SK-N-SH (cell line): ENCODE data around the gene ABHD6. TPM values are rescaled to one million over a fixed set of nuclear protein-coding genes. Genes with fewer than 3 reads are reported as not detected.

Experiments
- CTCF ChIA-PET: fragments of 300-600, 350-600 bp; formaldehyde crosslinking; extraction: SDS; loops from one replicate; lab custom pipeline; 2021; lab: Yijun Ruan, JAX
- POLR2A ChIA-PET: fragments of 350-600 bp; sonication (Branson Sonifier 250); formaldehyde crosslinking; extraction: SDS; loops from one replicate; lab custom pipeline; 2020; ENCODE audit warnings: antibody characterized with exemption, inconsistent platforms; lab: Yijun Ruan, JAX
- DNase-seq: peaks from one replicate; pipeline ENCODE4 v3.0.0; 2012
- H2AFZ ChIP-seq: fragments of 200-600 bp; sonication (generic); 2 replicates; pipeline ENCODE4 v1.8.1; 2016; ENCODE audit warnings: antibody characterized with exemption, mild to moderate bottlenecking, low read depth
- H3F3A ChIP-seq: fragments of 200-600 bp; sonication (generic); replicated peaks from 2 replicates; pipeline ENCODE3; 2016; ENCODE audit warnings: antibody characterized with exemption, mild to moderate bottlenecking; ENCODE audit not compliant: insufficient read depth
- H3K27ac ChIP-seq, 2 experiments: fragments of 200-500 bp in 1 of 2; fragments of 200-600 bp in 1 of 2; sonication (Bioruptor generic) in 1 of 2; sonication (generic), shearing (Covaris generic) in 1 of 2; 2 replicates each; pipeline versions ENCODE4 v1.5.1 to v1.6.1; 2014 to 2016; ENCODE audit warnings: low read depth in 2 of 2, inconsistent platforms in 1 of 2, low read length in 1 of 2, mild to moderate bottlenecking in 1 of 2, mixed read lengths in 1 of 2
- H3K27me3 ChIP-seq: fragments of 200-600 bp; sonication (generic), shearing (Covaris generic); 2 replicates; pipeline ENCODE4 v1.6.1; 2016; ENCODE audit warnings: mixed run types; ENCODE audit not compliant: insufficient read depth
- H3K36me3 ChIP-seq, 2 experiments: fragments of 200-500 bp in 1 of 2; fragments of 200-600 bp in 1 of 2; sonication (Bioruptor generic) in 1 of 2; sonication (generic) in 1 of 2; replicated peaks in 1 of 2; 2 replicates each; pipeline versions ENCODE3 to v1.5.1; 2014 to 2016; ENCODE audit warnings: low read length in 1 of 2, mild to moderate bottlenecking in 1 of 2; ENCODE audit not compliant: insufficient read depth in 2 of 2, control insufficient read depth in 1 of 2
- H3K4me1 ChIP-seq, 2 experiments: fragments of 200-500 bp in 1 of 2; fragments of 200-600 bp in 1 of 2; sonication (Bioruptor generic) in 1 of 2; sonication (generic), shearing (Covaris generic) in 1 of 2; 2 replicates each; pipeline versions ENCODE4 v1.5.1 to v1.6.1; 2014 to 2016; ENCODE audit warnings: low read depth in 1 of 2, low read length in 1 of 2, mixed run types in 1 of 2; ENCODE audit not compliant: insufficient read depth in 2 of 2, control insufficient read depth in 1 of 2
- H3K4me2 ChIP-seq: fragments of 200-600 bp; sonication (generic), shearing (Covaris generic); 2 replicates; pipeline ENCODE4 v1.6.1; 2017; ENCODE audit warnings: mixed run types
- H3K4me3 ChIP-seq, 2 experiments: fragments of 200-500 bp in 1 of 2; fragments of 200-600 bp in 1 of 2; sonication (Bioruptor generic) in 1 of 2; sonication (generic), shearing (Covaris generic) in 1 of 2; 2 replicates each; pipeline versions ENCODE4 v1.5.1 to v1.8.1; 2014 to 2016; ENCODE audit warnings: low read depth in 2 of 2, inconsistent platforms in 1 of 2, low read length in 1 of 2, mild to moderate bottlenecking in 1 of 2, mixed read lengths in 1 of 2, moderate library complexity in 1 of 2
- H3K79me2 ChIP-seq: fragments of 200-600 bp; sonication (generic); 2 replicates; pipeline ENCODE4 v1.8.1; 2017; ENCODE audit warnings: mild to moderate bottlenecking; ENCODE audit not compliant: insufficient read depth
- H3K9ac ChIP-seq: fragments of 200-600 bp; sonication (generic); 2 replicates; pipeline ENCODE4 v1.6.1; 2017; ENCODE audit warnings: mixed run types
- H3K9me2 ChIP-seq: fragments of 200-600 bp; sonication (generic); 2 replicates; pipeline ENCODE4 v1.6.1; 2017; ENCODE audit warnings: mixed run types
- H3K9me3 ChIP-seq: fragments of 200-600 bp; sonication (generic); 2 replicates; pipeline ENCODE4 v1.6.1; 2017; ENCODE audit warnings: mixed run types, mild to moderate bottlenecking, moderate library complexity
- H4K20me1 ChIP-seq: fragments of 200-600 bp; sonication (generic); 2 replicates; pipeline ENCODE4 v1.6.1; 2017; ENCODE audit warnings: mild to moderate bottlenecking, mixed run types; ENCODE audit not compliant: insufficient read depth
- CHD2 ChIP-seq: fragments of 150-350 bp; IDR thresholded peaks from 2 replicates; pipeline ENCODE4 v1.6.1; 2018; ENCODE audit warnings: low read length; ENCODE audit not compliant: partially characterized antibody
- ELF1 ChIP-seq: IDR thresholded peaks from 2 replicates; pipeline ENCODE4 v1.4.0; 2012
- EP300 ChIP-seq, 2 experiments: IDR thresholded peaks; 2 replicates each; pipeline versions ENCODE4 v1.4.0 to v1.6.1; 2012; ENCODE audit warnings: borderline replicate concordance in 1 of 2, low read depth in 1 of 2, low read length in 1 of 2
- FOSL2 ChIP-seq: IDR thresholded peaks from 2 replicates; pipeline ENCODE4 v1.4.0; 2012; ENCODE audit warnings: low read depth, mild to moderate bottlenecking, moderate library complexity, borderline replicate concordance
- FOXJ3 ChIP-seq: sonication (generic); formaldehyde crosslinking; IDR thresholded peaks from 2 replicates; pipeline ENCODE4 v1.5.1; 2020; ENCODE audit warnings: mild to moderate bottlenecking, missing genetic modification reagents
- GATA2 ChIP-seq: sonication (generic); formaldehyde crosslinking; IDR thresholded peaks from 2 replicates; pipeline ENCODE4 v1.5.0; 2020; ENCODE audit warnings: mild to moderate bottlenecking, missing genetic modification reagents
- MXI1 ChIP-seq: IDR thresholded peaks from 2 replicates; pipeline ENCODE4 v1.6.1; 2012; ENCODE audit warnings: mild to moderate bottlenecking, low read depth, low read length, improper control_type of control experiment
- RAD21 ChIP-seq: IDR thresholded peaks from 2 replicates; pipeline ENCODE4 v1.6.1; 2012; ENCODE audit warnings: mild to moderate bottlenecking, low read length
- RFX5 ChIP-seq: IDR thresholded peaks from 2 replicates; pipeline ENCODE4 v1.6.1; 2012; ENCODE audit warnings: mild to moderate bottlenecking, improper control_type of control experiment, low read length
- SIN3A ChIP-seq: IDR thresholded peaks from 2 replicates; pipeline ENCODE4 v1.6.1; 2012; ENCODE audit warnings: low read depth, mild to moderate bottlenecking, low read length, moderate library complexity, borderline replicate concordance
- SMC3 ChIP-seq: IDR thresholded peaks from 2 replicates; pipeline ENCODE4 v1.6.1; 2012; ENCODE audit warnings: low read depth, low read length, improper control_type of control experiment
- TAF1 ChIP-seq: IDR thresholded peaks from 2 replicates; pipeline ENCODE4 v1.6.1; 2012; ENCODE audit warnings: low read depth, mild to moderate bottlenecking, low read length, moderate library complexity, borderline replicate concordance
- WGBS: methylation state at CpG from one replicate; pipeline ENCODE4 v1.1.6; 2017; ENCODE audit warnings: low lambda C conversion rate; 5-methylcytosine and 5-hydroxymethylcytosine counted together
- polyA plus RNA-seq, 3 experiments: library from polyadenylated mRNA; depleted of rRNA; stranded (reverse); fragments of >200 nt; gene quantifications; 2 replicates each; pipeline ENCODE4 v1.2.3, GENCODE V29; 2012
- TF ChIP-seq, protein P1 (sequence below): IDR thresholded peaks from 2 replicates; pipeline ENCODE4; 2012
- TF ChIP-seq, protein P2 (sequence below): IDR thresholded peaks from 2 replicates; pipeline ENCODE4 v1.4.0; 2012; ENCODE audit warnings: low read depth, borderline replicate concordance
- TF ChIP-seq, protein P3 (sequence below): IDR thresholded peaks from 2 replicates; pipeline ENCODE4 v1.4.0; 2012; ENCODE audit warnings: low read depth
- TF ChIP-seq, protein P4 (sequence below): IDR thresholded peaks from 2 replicates; pipeline ENCODE4 v1.4.0; 2012; ENCODE audit warnings: low read depth, borderline replicate concordance
- TF ChIP-seq, protein P5 (sequence below): IDR thresholded peaks from 2 replicates; pipeline ENCODE4 v1.6.1; 2012; ENCODE audit warnings: mild to moderate bottlenecking, low read depth, low read length, moderate library complexity
- TF ChIP-seq, protein P6 (sequence below): fragments of 200-600 bp; sonication (generic); IDR thresholded peaks from 2 replicates; pipeline ENCODE4 v1.6.1; 2017; ENCODE audit warnings: antibody characterized with exemption, mild to moderate bottlenecking, moderate library complexity

The ABHD6 gene
- polyA plus RNA-seq, 1 of the 3 experiments (the other 2 are of a cell fraction) = 10.7 TPM

DNA sequence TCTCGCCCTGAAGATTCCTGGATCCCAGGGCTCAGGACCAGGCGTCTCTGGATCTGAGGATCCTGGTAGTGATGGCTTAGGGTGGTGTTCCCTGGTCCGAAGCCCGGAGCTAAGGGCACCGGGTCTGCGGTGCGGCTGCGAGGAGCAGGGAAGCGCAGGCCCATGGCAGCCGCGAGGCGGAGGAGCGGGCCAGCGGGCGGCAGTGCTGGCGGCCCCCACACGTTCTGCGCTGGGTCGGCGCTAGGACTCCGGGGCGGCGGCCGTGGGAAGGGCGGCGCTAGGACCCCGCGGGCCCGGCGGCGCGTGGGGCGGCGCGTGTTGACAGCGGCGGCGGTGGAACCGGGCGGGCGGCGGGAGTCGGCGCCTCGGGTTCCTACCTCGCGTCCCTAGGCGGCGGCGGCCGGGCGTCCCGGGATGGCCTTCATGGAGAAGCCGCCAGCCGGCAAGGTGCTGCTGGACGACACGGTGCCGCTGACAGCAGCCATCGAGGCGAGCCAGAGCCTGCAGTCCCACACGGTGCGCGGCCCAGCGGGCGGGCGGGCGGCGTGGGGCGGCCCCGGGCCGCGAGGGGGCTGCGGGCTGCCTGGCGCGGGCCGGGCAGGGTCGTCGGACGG, 95.1 kb downstream of the ABHD6 start, which contains the start of gene PXK:
TSS of gene PXK (plus strand) at position 318 of the 614 bp plus-strand sequence. CDS start at position 415, 97 bp downstream.
- Histone ChIP-seq H3K9me2 (no peaks in the 10 kb centered on the region), H3K4me2 (peak within 1 kb of the TSS; percentile 92), H2AFZ (peak within 1 kb of the TSS; percentile 82; the same call in 1 of the 2 replicates), H3K27ac (peak within 1 kb of the TSS; percentile 7 to 88; a peak in 2 of 4 replicates), H3K4me1 (peaks cover 4 to 11% of the 10 kb centered on the region in 2 experiments; a peak in 3 of 4 replicates), H3K4me3 (peak within 1 kb of the TSS; percentile 67 to 83), H3K9me3 (no peaks in the 10 kb centered on the region), H3F3A (peaks cover 20% of the 10 kb centered on the region), H3K79me2 (peaks cover 27% of the 10 kb centered on the region; the same call in 1 of the 2 replicates), H3K9ac (peak within 1 kb of the TSS; percentile 55), H4K20me1 (no peaks in the 10 kb centered on the region), H3K36me3 (no peaks in the 10 kb centered on the region), H3K27me3 (no peaks in the 10 kb centered on the region)
- no peak for TF ChIP-seq RFX5
- TF ChIP-seq, protein P1, sequence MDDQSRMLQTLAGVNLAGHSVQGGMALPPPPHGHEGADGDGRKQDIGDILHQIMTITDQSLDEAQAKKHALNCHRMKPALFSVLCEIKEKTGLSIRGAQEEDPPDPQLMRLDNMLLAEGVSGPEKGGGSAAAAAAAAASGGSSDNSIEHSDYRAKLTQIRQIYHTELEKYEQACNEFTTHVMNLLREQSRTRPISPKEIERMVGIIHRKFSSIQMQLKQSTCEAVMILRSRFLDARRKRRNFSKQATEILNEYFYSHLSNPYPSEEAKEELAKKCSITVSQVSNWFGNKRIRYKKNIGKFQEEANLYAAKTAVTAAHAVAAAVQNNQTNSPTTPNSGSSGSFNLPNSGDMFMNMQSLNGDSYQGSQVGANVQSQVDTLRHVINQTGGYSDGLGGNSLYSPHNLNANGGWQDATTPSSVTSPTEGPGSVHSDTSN = peak; percentile 65
- peak in 1 of 2 experiments; percentile 37; a peak in 1 of 4 replicates for TF ChIP-seq EP300 (IDR thresholded peaks at IDR 0.05; ENCODE audit: borderline replicate concordance in 1 of 2, low read depth in 1 of 2, low read length in 1 of 2)
- TF ChIP-seq MXI1 = peak; percentile 95
- TF ChIP-seq TAF1 = peak; percentile 70; the same call in 1 of the 2 replicates
- peak; percentile 78; the same call in 1 of the 2 replicates for TF ChIP-seq SIN3A
- peak; percentile 33; the same call in 1 of the 2 replicates for TF ChIP-seq RAD21
- TF ChIP-seq, protein P2, sequence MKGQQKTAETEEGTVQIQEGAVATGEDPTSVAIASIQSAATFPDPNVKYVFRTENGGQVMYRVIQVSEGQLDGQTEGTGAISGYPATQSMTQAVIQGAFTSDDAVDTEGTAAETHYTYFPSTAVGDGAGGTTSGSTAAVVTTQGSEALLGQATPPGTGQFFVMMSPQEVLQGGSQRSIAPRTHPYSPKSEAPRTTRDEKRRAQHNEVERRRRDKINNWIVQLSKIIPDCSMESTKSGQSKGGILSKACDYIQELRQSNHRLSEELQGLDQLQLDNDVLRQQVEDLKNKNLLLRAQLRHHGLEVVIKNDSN = no peak
- TF ChIP-seq CHD2 = peak; percentile 27
- TF ChIP-seq GATA2 (CRISPR knock-in tag) = no peak
- TF ChIP-seq, protein P3, sequence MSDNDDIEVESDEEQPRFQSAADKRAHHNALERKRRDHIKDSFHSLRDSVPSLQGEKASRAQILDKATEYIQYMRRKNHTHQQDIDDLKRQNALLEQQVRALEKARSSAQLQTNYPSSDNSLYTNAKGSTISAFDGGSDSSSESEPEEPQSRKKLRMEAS = peak; percentile 88
- TF ChIP-seq ELF1 = no peak
- TF ChIP-seq SMC3 = peak; percentile 22; the same call in 1 of the 2 replicates
- TF ChIP-seq, protein P4, sequence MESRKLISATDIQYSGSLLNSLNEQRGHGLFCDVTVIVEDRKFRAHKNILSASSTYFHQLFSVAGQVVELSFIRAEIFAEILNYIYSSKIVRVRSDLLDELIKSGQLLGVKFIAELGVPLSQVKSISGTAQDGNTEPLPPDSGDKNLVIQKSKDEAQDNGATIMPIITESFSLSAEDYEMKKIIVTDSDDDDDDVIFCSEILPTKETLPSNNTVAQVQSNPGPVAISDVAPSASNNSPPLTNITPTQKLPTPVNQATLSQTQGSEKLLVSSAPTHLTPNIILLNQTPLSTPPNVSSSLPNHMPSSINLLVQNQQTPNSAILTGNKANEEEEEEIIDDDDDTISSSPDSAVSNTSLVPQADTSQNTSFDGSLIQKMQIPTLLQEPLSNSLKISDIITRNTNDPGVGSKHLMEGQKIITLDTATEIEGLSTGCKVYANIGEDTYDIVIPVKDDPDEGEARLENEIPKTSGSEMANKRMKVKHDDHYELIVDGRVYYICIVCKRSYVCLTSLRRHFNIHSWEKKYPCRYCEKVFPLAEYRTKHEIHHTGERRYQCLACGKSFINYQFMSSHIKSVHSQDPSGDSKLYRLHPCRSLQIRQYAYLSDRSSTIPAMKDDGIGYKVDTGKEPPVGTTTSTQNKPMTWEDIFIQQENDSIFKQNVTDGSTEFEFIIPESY = no peak
- no peak for TF ChIP-seq FOSL2
- TF ChIP-seq, protein P5, sequence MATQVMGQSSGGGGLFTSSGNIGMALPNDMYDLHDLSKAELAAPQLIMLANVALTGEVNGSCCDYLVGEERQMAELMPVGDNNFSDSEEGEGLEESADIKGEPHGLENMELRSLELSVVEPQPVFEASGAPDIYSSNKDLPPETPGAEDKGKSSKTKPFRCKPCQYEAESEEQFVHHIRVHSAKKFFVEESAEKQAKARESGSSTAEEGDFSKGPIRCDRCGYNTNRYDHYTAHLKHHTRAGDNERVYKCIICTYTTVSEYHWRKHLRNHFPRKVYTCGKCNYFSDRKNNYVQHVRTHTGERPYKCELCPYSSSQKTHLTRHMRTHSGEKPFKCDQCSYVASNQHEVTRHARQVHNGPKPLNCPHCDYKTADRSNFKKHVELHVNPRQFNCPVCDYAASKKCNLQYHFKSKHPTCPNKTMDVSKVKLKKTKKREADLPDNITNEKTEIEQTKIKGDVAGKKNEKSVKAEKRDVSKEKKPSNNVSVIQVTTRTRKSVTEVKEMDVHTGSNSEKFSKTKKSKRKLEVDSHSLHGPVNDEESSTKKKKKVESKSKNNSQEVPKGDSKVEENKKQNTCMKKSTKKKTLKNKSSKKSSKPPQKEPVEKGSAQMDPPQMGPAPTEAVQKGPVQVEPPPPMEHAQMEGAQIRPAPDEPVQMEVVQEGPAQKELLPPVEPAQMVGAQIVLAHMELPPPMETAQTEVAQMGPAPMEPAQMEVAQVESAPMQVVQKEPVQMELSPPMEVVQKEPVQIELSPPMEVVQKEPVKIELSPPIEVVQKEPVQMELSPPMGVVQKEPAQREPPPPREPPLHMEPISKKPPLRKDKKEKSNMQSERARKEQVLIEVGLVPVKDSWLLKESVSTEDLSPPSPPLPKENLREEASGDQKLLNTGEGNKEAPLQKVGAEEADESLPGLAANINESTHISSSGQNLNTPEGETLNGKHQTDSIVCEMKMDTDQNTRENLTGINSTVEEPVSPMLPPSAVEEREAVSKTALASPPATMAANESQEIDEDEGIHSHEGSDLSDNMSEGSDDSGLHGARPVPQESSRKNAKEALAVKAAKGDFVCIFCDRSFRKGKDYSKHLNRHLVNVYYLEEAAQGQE = no peak
- TF ChIP-seq, protein P6, sequence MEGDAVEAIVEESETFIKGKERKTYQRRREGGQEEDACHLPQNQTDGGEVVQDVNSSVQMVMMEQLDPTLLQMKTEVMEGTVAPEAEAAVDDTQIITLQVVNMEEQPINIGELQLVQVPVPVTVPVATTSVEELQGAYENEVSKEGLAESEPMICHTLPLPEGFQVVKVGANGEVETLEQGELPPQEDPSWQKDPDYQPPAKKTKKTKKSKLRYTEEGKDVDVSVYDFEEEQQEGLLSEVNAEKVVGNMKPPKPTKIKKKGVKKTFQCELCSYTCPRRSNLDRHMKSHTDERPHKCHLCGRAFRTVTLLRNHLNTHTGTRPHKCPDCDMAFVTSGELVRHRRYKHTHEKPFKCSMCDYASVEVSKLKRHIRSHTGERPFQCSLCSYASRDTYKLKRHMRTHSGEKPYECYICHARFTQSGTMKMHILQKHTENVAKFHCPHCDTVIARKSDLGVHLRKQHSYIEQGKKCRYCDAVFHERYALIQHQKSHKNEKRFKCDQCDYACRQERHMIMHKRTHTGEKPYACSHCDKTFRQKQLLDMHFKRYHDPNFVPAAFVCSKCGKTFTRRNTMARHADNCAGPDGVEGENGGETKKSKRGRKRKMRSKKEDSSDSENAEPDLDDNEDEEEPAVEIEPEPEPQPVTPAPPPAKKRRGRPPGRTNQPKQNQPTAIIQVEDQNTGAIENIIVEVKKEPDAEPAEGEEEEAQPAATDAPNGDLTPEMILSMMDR = peak; percentile 21
- no peak for TF ChIP-seq FOXJ3 (CRISPR knock-in tag)
- DNase-seq = peak; percentile 94
- ChIA-PET POLR2A (interaction anchor here (1.3 to 1.6 kb wide), 2 partner anchors 27 kb away, joined by 3 to 5 read pairs; partner anchors contain the start of genes HTD2 and RPP14), CTCF (interaction anchor here (0.7 to 4.9 kb wide), 11 partner anchors 17 to 162 kb away, joined by 3 to 24 read pairs (median 4); partner anchors contain the start of genes HTD2, KCTD6 and RPP14)
- WGBS = 0% methylated on average over 20 of the region's 79 CpGs
